Measurements from ENCODE around the gene GASK1B. TPM values are rescaled to one million over a fixed set of nuclear protein-coding genes. Genes with fewer than 3 reads are reported as not detected.

GASK1B gene
- total RNA-seq (100 to 1,000 TPM in 2 of 9 donors, 10 to 100 TPM in 7; 34.5 to 108 (median 73.9) TPM), polyA plus RNA-seq (10 to 100 TPM; 10.0 to 38.5 TPM)
- long read RNA-seq, donor 1, full-length matches to known transcripts: 15 of 56 reads
- long read RNA-seq, donor 1, partial matches to known transcripts: 28 of 56 reads
- long read RNA-seq, donor 1, other reads (novel, unspliced or antisense): 13 of 56 reads
- long read RNA-seq, donor 2, full-length matches to known transcripts: 22 of 93 reads
- long read RNA-seq, donor 2, partial matches to known transcripts: 70 of 93 reads
- long read RNA-seq, donor 2, other reads (novel, unspliced or antisense): 1 of 93 reads
- long read RNA-seq, donor 3, full-length matches to known transcripts: 14 of 82 reads
- long read RNA-seq, donor 3, partial matches to known transcripts: 64 of 82 reads
- long read RNA-seq, donor 3, other reads (novel, unspliced or antisense): 4 of 82 reads

GRCh38 chr4:158172261-158173258 is at the start of gene GASK1B:
Gene GASK1B, minus strand, starts transcription at chr4:158173025. Its CDS starts 1,650 bp downstream, at chr4:158171375.
- DNase-seq (peak in 4 of 5 donors; percentile 39 to 57 (median 50)), ATAC-seq (peak; percentile 49 to 74 (median 65))
- intact Hi-C loops (cut with DNase I): loop anchor here in 8 of 10 donors (1.0 to 5.0 kb wide), 11 partner anchors 35 to 500 kb away; partner anchors contain the start of genes C4orf46 (in 1 of the 8), ETFDH (in 1 of the 8) and TMEM144 (in 1 of the 8)
- no peaks in the 10 kb centered on the region for H3K27me3 ChIP-seq
- peak within 1 kb of the TSS; percentile 30 to 73 (median 67) for H3K4me3 ChIP-seq
- peak within 1 kb of the TSS; percentile 82 to 93 (median 88) for H3K27ac ChIP-seq
- H3K9me3 ChIP-seq: no peaks in the 10 kb centered on the region
- 1 to 3% (median 1%) methylated on average over 12 of the region's 12 CpGs for WGBS, 4 donors
- TF ChIP-seq, protein P1, sequence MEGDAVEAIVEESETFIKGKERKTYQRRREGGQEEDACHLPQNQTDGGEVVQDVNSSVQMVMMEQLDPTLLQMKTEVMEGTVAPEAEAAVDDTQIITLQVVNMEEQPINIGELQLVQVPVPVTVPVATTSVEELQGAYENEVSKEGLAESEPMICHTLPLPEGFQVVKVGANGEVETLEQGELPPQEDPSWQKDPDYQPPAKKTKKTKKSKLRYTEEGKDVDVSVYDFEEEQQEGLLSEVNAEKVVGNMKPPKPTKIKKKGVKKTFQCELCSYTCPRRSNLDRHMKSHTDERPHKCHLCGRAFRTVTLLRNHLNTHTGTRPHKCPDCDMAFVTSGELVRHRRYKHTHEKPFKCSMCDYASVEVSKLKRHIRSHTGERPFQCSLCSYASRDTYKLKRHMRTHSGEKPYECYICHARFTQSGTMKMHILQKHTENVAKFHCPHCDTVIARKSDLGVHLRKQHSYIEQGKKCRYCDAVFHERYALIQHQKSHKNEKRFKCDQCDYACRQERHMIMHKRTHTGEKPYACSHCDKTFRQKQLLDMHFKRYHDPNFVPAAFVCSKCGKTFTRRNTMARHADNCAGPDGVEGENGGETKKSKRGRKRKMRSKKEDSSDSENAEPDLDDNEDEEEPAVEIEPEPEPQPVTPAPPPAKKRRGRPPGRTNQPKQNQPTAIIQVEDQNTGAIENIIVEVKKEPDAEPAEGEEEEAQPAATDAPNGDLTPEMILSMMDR (IDR thresholded peaks at IDR 0.05): peak; percentile 41 to 78 (median 71)
- TF ChIP-seq POLR2A (IDR thresholded peaks at IDR 0.05): no peak
- H3K4me1 ChIP-seq: peaks cover 0 to 64% (median 41%) of the 10 kb centered on the region in 12 donors
- H3K36me3 ChIP-seq: peaks cover 0 to 1% (median 0%) of the 10 kb centered on the region in 9 donors

DNA sequence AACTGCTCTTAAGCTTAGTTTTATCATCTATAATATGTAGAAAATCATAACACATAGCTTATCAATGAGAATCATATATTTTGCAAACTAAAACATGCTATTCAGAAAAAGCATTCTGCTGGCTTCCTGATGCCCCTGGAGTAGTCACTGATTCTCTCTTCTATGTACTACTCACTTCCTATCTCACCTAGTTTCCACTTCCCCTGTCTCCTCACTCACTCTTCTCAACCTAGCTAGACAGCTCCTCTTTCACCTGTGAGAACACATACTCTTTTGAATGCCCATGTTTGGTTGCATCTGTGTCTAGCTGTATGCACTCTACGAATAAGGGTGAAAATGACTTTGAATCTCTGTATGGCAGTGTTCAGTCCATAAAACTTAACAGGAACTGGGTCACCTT is 46.8 kb upstream of the GASK1B start:
- intact Hi-C loops (cut with DNase I): no loop called here
- peaks cover 0 to 16% (median 2%) of the 10 kb centered on the region in 12 donors for H3K4me1 ChIP-seq
- H3K27me3 ChIP-seq: no peaks in the 10 kb centered on the region
- no peaks in the 10 kb centered on the region for H3K9me3 ChIP-seq
- DNase-seq (no peak), ATAC-seq (no peak)
- peaks cover 0 to 67% (median 42%) of the 10 kb centered on the region in 9 donors for H3K36me3 ChIP-seq
- no peak overlapping the region for H3K4me3 ChIP-seq
- TF ChIP-seq, protein P1 (IDR thresholded peaks at IDR 0.05): no peak
- TF ChIP-seq POLR2A (IDR thresholded peaks at IDR 0.05): no peak
- no peak overlapping the region for H3K27ac ChIP-seq
- 92 to 96% (median 93%) methylated on average over 1 of the region's 1 CpG for WGBS, 4 donors

- no peak overlapping the region for H3K4me3 ChIP-seq
- DNase-seq (peak in 3 of 5 donors; percentile 19 to 30 (median 22)), ATAC-seq (peak; percentile 93 to 97 (median 94))
- peaks cover 0 to 62% (median 27%) of the 10 kb centered on the region in 9 donors for H3K36me3 ChIP-seq
- H3K9me3 ChIP-seq: no peaks in the 10 kb centered on the region
- intact Hi-C loops (cut with DNase I): no loop called here
- 41 to 59% (median 51%) methylated on average over 5 of the region's 5 CpGs for WGBS, 4 donors
- peaks cover 0 to 16% (median 4%) of the 10 kb centered on the region in 12 donors for H3K4me1 ChIP-seq
- H3K27ac ChIP-seq: peak overlapping the region in 10 of 12 donors; percentile 27 to 75 (median 57)
- TF ChIP-seq, protein P1 (IDR thresholded peaks at IDR 0.05): no peak
- TF ChIP-seq POLR2A (IDR thresholded peaks at IDR 0.05): no peak
- H3K27me3 ChIP-seq: no peaks in the 10 kb centered on the region
Measured at GRCh38 chr4:158217763-158218162, 44.9 kb upstream of the GASK1B start.

All from heart left ventricle (tissue), 16 donors.